K562 (cell line): Measurements from ENCODE around the gene PIM3. TPM values are rescaled to one million over a fixed set of nuclear protein-coding genes. Genes with fewer than 3 reads are reported as not detected.

ENCODE experiments used
- ADNP ChIP-seq: fragments of 200-800 bp; sonication (Bioruptor generic); IDR thresholded peaks from 2 replicates; pipeline ENCODE4 v1.6.1; 2016; ENCODE audit warnings: missing genetic modification characterization, missing compliant biosample characterization
- C11orf30 ChIP-seq: fragments of 450-650 bp; IDR thresholded peaks from 2 replicates; pipeline ENCODE4 v1.6.1; 2016; ENCODE audit warnings: low read depth, mild to moderate bottlenecking
- CAMTA2 ChIP-seq: fragments of 250-450 bp; sonication (Bioruptor Pico); conservative IDR thresholded peaks from 2 replicates; pipeline ENCODE4 v1.5.1; 2022
- CXXC5 ChIP-seq: fragments of 250-450 bp; sonication (Bioruptor Pico); IDR thresholded peaks from 2 replicates; pipeline ENCODE4 v1.8.0; 2022; ENCODE audit warnings: inconsistent platforms, mild to moderate bottlenecking, moderate library complexity
- DEAF1 ChIP-seq: fragments of 450-650 bp; formaldehyde crosslinking; IDR thresholded peaks from 2 replicates; pipeline ENCODE4 v1.4.0; 2020; ENCODE audit warnings: mild to moderate bottlenecking, moderate library complexity
- ELF1 ChIP-seq: fragments of 200-800 bp; sonication (Bioruptor generic); IDR thresholded peaks from 2 replicates; pipeline ENCODE4 v1.6.1; 2016; ENCODE audit warnings: missing genetic modification characterization, missing compliant biosample characterization
- ELF2 ChIP-seq: fragments of 250-450 bp; sonication (Bioruptor Pico); IDR thresholded peaks from 2 replicates; pipeline ENCODE4 v1.5.0; 2021; ENCODE audit warnings: mild to moderate bottlenecking
- ERF ChIP-seq: fragments of 450-650 bp; formaldehyde crosslinking; IDR thresholded peaks from 2 replicates; pipeline ENCODE4 v1.4.0; 2020; ENCODE audit warnings: mild to moderate bottlenecking, mixed read lengths
- HBP1 ChIP-seq: fragments of 450-650 bp; formaldehyde crosslinking; IDR thresholded peaks from 2 replicates; pipeline ENCODE4 v1.4.0; 2022; ENCODE audit warnings: missing genetic modification characterization
- HDGF ChIP-seq: fragments of 450-650 bp; IDR thresholded peaks from 2 replicates; pipeline ENCODE4 v1.6.1; 2016
- KHSRP ChIP-seq: fragments of 450-650 bp; IDR thresholded peaks from 2 replicates; pipeline ENCODE4 v1.6.1; 2017
- KLF16 ChIP-seq: IDR thresholded peaks from 2 replicates; pipeline ENCODE4 v1.6.1; 2016; ENCODE audit warnings: antibody characterized with exemption
- L3MBTL2 ChIP-seq: fragments of 450-650 bp; IDR thresholded peaks from 2 replicates; pipeline ENCODE4 v1.6.1; 2016; ENCODE audit warnings: mild to moderate bottlenecking, moderate library complexity
- MEF2A ChIP-seq: IDR thresholded peaks from 2 replicates; pipeline ENCODE4 v1.6.1; 2011; ENCODE audit warnings: low read depth, mild to moderate bottlenecking, low read length, moderate library complexity; ENCODE audit not compliant: control insufficient read depth
- MLLT1 ChIP-seq, 2 experiments: fragments of 450-650 bp; IDR thresholded peaks; 2 replicates each; pipeline ENCODE4 v1.6.1; 2016
- MTA1 ChIP-seq: fragments of 450-650 bp; IDR thresholded peaks from 2 replicates; pipeline ENCODE4 v1.6.1; 2017; ENCODE audit warnings: borderline replicate concordance
- MYBL2 ChIP-seq, 2 experiments: fragments of 450-650 bp in 1 of 2; sonication (generic) in 1 of 2; formaldehyde crosslinking in 1 of 2; IDR thresholded peaks; 2 replicates each; pipeline versions ENCODE4 v1.6.1 to v1.8.1; 2017 to 2022; ENCODE audit warnings: borderline replicate concordance in 1 of 2, inconsistent platforms in 1 of 2, low read depth in 1 of 2, mild to moderate bottlenecking in 1 of 2, missing genetic modification reagents in 1 of 2, moderate library complexity in 1 of 2
- TAF1 ChIP-seq: IDR thresholded peaks from 2 replicates; pipeline ENCODE4 v1.6.1; 2011; ENCODE audit warnings: mild to moderate bottlenecking, low read length, moderate library complexity; ENCODE audit not compliant: insufficient read depth, control insufficient read depth, severe bottlenecking; ENCODE audit errors: extremely low read depth
- TBL1XR1 ChIP-seq, 2 experiments: IDR thresholded peaks; 2 replicates each; pipeline ENCODE4 v1.6.1; 2012; ENCODE audit warnings: improper control_type of control experiment in 2 of 2, low read length in 2 of 2, mild to moderate bottlenecking in 1 of 2
- TRIM24 ChIP-seq, 2 experiments: fragments of 450-650 bp; IDR thresholded peaks; 2 replicates each; pipeline ENCODE4 v1.6.1; 2016
- U2AF2 ChIP-seq: fragments of 200-400 bp; formaldehyde crosslinking; optimal IDR thresholded peaks from 2 replicates; pipeline ENCODE3; 2017; ENCODE audit warnings: low read depth, mild to moderate bottlenecking, low read length
- ZFP91 ChIP-seq: sonication (generic); formaldehyde crosslinking; IDR thresholded peaks from 2 replicates; pipeline ENCODE4 v1.8.0; 2022; ENCODE audit warnings: mild to moderate bottlenecking, missing genetic modification reagents
- ZNF24 ChIP-seq: fragments of 450-650 bp; IDR thresholded peaks from 2 replicates; pipeline ENCODE4 v1.6.1; 2016
- polyA plus RNA-seq, 8 experiments: library from polyadenylated mRNA; depleted of rRNA in 4 of 8; stranded (reverse) in 5 of 8; unstranded in 3 of 8; fragments of >200 nt; fragmentation: Nextera tagmentation in 2 of 8; fragmentation: Illumina TruSeq in 1 of 8; extraction: Ambion mirVana in 2 of 8; extraction: Trizol in 1 of 8; gene quantifications; 2 replicates each; pipeline versions ENCODE4 v1.2.1 to v1.2.3, GENCODE V29; 2011 to 2014; ENCODE audit warnings: inconsistent platforms in 1 of 8, missing spikeins in 1 of 8
- total RNA-seq, 7 experiments: library from RNA; depleted of rRNA in 6 of 7; stranded (reverse); fragments of >200 nt in 6 of 7; fragmentation: Illumina TruSeq in 2 of 7; extraction: Trizol in 2 of 7; gene quantifications; 2 replicates each; pipeline versions ENCODE4 v1.2.1 to v1.2.3, GENCODE V29; 2011 to 2021; ENCODE audit warnings: low replicate concordance in 1 of 7

PIM3 gene
- total and polyA plus RNA-seq, 9 of the 15 experiments (the other 6 are each of a cell fraction or from before 2014, with no cell fraction given), result 0.24 to 40.5 (median 5.3) TPM

GRCh38 chr22:49942565-49943404 lies 17.8 kb upstream of the PIM3 start (continued):
- TF ChIP-seq DEAF1 (CRISPR knock-in tag) (no peak), KLF16 (no peak), HDGF (peak; percentile 79; the same call in 1 of the 2 replicates), HBP1 (CRISPR knock-in tag) (no peak), MEF2A (no peak), MYBL2 (IDR thresholded peaks at IDR 0.05; ENCODE audit: low read depth) (peak; percentile 24; the same call in 1 of the 2 replicates), MYBL2 (CRISPR knock-in tag; IDR thresholded peaks at IDR 0.05; ENCODE audit: borderline replicate concordance) (no peak), C11orf30 (no peak), ERF (no peak), TBL1XR1 (IDR thresholded peaks at IDR 0.05; ENCODE audit: low read length in 2 of 2) (no peak), TAF1 (no peak), CXXC5 (CRISPR knock-in tag) (no peak), ADNP (tag) (no peak), ZFP91 (no peak), L3MBTL2 (no peak), U2AF2 (no peak), MTA1 (peak; percentile 78), ELF2 (no peak), CAMTA2 (no peak), TRIM24 (IDR thresholded peaks at IDR 0.05) (peak; percentile 47 to 55; a peak in 2 of 4 replicates), ELF1 (no peak), ZNF24 (peak; percentile 100), MLLT1 (IDR thresholded peaks at IDR 0.05) (peak; percentile 48 to 54; a peak in 1 of 4 replicates), KHSRP (no peak)
